HG02943 (cell line): ENCODE data around the gene INAFM1.
"Not testable (repeated sequence)": the region's sequence is repeated elsewhere in the genome, so short reads cannot be mapped to it uniquely, and the experiment has no call there.

Source experiments
- ATAC-seq: cut with Tn5 transposase; IDR thresholded peaks from one replicate; pipeline ENCODE4 v1.9.1; 2021; ENCODE audit warnings: mild to moderate bottlenecking, low read depth, moderate library complexity; ENCODE audit not compliant: unreplicated experiment

The INAFM1 gene

DNA sequence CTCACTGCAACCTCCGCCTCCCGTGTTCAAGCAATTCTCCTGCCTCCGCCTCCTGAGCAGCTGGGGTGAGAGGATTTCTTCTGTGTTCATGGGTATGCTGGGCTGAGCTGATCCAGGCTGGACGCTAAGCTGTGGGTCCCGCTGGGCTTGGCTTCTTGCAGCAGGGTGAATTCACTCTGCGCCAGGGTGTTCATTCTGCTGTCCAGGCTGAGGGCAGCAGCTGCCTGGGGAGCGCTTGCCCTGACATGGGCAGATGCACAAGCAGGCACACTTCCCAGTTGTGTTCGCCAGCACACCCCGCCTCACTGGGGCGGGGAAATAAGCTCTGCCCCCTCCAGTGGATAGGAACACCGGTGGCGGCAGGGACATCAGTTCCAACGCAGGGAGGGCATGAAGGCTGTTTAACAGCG lies 7.3 kb upstream of the INAFM1 start:
- ATAC-seq: no peak

DNA sequence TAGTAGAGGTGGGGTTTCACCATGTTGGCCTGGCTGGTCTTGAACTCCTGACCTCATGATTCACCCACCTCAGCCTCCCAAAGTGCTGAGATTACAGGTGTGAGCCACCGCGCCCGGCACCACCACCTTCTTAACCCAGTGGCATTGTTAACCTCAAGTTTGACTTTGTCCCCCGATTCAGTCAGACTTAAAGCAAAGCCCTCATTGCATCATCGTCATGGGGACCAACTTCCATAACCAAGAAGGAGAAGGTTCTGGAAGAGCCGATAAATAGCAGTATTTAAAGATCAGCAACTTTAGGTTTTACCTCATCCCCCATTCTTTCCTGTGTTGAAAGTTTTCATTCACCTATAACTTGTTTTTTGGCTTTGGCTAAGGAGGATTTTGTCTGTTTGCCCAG lies 6.7 kb upstream of the INAFM1 start:
- no peak for ATAC-seq

DNA sequence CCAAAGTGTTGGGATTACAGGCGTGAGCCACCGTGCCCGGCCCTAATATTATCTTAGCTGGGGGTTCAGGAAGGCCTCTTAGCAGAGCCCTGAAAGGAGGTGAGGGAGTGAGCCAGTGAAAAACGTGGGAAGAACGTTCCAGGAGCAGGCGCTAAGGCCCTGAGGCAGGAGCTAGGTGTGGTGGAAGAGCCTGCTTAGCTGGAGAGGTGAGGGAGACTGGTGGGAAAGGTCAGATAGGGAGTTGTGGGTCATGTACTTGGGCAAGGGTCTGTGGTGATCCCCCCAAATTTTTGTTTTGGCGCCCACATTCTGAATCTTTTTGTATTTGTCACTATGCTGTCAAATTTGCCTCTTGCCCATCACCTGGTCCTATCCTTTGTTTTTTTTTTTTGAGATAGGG lies 5.1 kb upstream of the INAFM1 start:
- no peak for ATAC-seq

DNA sequence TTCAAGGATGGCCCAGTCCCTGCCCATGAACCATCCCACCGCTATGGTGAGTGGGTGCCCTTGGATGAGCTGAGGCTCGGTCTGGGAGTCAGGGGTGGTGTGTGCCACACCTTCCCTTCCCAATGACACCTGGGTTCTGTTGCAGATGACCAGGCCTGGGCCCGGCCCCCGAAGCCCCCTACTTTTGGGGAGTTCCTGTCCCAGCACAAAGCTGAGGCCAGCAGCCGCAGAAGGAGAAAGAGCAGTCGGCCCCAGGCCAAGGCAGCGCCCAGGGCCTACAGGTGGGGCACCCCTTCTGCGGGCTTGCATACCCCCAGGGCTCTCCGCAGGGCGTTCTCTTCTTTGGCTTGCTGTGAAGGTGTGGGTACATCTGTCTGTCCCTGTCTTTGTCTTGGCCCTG lies 4.3 kb upstream of the INAFM1 start:
- no peak for ATAC-seq

DNA sequence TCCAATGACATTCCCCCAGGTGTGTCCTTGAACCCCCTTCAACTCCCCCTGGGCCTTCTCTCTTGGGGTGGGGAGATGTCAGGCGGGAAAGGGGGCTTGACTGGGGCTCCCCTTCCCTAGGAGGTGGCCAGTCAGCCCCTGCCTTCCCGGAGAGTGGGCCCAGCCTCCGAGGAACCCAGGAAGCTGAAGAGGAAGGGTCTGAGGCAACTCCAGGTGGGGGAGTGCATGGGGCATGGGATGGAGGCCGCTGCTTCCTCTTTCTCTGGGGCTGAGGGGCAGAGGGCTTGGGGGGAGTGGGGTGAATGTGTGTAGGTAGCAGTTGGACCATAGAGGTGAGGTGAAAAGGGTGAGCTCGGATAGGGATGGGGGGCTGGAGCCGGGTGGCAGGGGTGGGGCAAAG lies 2.7 kb upstream of the INAFM1 start:
- ATAC-seq: no peak

- no peak for ATAC-seq
These were observed 2.0 kb upstream of the INAFM1 start for GRCh38 chr19:47272448-47273312.

DNA sequence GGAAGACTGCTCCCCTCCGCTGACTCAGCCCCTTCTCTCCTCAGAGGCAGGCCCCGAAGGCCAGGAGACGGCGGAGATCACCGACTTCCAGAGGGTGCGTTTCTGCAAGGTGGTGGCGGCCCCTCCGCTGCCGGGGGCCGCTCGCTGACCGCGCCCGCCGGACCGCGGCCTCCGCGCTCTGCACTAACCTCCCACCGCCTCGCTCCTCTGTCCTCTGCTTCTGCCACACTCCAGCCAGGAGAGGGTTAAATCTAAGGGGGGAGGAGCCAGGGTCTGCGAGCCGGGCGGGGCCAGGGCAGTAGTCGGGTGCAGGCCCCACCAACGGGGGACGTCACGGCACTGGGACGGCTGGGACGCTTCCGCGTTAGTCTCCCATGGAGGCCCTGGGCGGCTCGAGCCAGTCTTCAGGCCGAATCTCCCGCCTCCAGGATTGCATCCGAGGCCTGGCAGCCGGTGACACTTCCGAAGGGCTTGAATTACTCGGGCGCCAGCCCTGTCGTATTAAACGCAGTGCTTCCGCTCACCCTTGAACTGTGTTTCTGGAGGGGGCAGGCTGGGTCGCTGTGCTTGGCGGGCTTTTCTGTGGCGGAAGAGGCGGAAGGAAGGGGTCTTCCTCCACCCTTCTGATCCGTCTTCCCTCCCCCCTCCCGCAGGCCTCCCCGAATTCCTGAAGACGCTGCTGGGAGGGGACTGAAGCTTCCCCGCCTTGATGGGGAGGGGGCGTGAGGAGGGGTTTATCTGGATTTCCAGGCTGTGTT lies 1.2 kb upstream of the INAFM1 start:
- ATAC-seq: peak; percentile 52

DNA sequence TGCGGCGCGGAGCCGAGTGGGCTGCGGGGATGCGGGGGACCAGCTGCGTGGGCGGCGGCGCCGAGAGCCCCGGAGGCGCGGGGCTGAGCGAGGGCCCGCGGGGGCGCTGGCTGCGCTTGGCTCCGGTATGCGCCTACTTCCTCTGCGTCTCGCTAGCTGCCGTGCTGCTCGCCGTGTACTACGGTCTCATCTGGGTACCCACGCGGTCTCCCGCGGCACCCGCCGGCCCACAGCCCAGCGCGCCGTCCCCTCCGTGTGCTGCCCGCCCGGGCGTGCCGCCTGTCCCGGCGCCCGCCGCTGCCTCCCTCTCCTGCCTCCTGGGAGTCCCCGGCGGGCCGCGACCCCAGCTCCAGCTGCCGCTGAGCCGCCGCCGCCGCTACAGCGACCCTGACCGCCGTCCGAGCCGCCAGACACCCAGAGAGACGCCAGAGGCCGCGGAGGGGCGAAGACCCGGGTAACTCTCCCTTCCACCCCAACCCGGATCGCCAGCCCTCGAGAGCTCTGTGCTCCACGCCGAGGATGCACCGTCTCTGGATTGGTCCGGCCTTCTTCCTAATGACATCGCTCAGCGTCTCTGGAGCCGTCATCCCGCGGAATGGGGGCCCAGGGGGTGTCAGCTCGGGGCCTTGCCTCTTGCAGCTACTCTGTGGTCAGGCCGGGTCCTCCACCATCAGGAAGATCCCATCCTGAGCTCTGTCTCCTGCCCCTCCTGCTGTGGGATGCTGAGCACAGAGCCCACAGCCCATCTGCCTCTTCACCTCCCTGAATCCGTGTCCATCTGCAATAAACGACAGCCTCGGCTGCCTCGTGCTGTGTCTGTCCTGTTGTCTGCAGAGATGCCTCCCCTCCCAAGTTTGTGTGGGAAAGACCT lies 441 bp downstream of the INAFM1 start:
- ATAC-seq: peak; percentile 21

DNA sequence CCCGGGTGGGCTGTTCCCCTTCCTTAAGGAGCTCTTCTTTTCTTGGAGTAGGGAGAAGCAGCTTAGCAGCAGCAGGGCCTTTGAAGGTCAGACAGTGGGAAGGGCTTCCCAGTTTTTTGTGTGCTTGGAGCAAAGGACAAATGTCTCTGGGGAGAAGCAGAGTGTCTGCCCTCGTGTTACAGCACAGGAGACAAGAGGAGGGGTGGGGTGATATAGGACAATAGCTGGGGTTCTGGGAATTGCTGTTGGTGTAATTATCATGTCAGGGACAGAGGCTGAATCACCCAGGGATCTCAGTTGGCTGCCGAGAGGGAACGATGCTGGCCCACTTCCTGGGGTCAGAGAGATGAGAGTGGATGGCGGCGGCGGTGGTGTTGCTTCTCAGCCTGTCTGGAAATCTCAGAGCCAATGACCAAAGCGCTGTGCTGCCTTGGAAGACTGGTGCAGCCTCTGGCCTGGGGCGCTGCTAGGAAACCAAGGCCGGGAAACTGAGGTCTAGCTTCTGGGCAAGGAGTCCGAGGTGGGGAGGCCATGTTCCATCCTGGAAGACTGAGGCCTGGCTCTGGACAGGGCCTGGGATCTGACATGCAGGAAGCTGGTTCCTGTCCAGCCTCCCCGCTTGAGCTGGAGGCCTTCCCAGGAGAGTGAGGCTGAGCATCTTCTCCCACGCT lies 1.2 kb downstream of the INAFM1 start:
- ATAC-seq: no peak

GRCh38 chr19:47276513-47276912 lies 1.8 kb downstream of the INAFM1 start:
- not testable (repeated sequence) for ATAC-seq

DNA sequence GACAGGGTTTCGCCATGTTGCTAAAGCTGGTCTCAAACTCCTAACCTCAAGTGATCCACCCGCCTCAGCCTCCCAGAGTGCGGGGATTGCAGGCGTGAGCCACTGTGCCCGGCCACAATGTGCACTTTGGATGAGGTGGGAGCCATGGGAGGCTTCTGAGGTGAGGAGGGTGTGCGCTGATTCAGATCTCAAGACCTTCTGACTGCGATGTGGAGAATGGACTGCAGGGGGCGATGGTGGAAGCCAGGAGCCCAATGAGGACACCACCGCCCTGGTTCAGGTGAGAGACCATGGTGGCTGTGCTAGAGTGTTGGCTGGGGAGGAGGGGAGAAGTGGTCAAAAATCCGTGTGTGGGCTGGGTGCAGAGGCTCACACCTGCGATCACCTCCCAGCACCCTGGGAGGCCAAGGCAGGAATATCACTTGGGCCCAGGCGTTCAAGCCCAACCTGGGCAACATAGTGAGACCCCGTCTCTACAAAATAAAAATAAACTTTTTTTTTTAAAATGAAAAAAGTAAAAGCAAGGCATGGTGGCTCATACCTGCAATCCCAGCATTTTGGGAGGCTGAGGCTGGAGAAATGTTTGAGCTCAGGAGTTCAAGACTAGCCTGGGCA lies 5.6 kb downstream of the INAFM1 start:
- no peak for ATAC-seq

GRCh38 chr19:47283405-47284059 lies 8.8 kb downstream of the INAFM1 start:
- ATAC-seq: no peak

GRCh38 chr19:47284324-47284899 lies 9.7 kb downstream of the INAFM1 start:
- no peak for ATAC-seq

- no peak for ATAC-seq
These were observed 21.4 kb downstream of the INAFM1 start for GRCh38 chr19:47296036-47296435.

- not testable (repeated sequence) for ATAC-seq
These were observed 26.2 kb downstream of the INAFM1 start for GRCh38 chr19:47300867-47301266.

DNA sequence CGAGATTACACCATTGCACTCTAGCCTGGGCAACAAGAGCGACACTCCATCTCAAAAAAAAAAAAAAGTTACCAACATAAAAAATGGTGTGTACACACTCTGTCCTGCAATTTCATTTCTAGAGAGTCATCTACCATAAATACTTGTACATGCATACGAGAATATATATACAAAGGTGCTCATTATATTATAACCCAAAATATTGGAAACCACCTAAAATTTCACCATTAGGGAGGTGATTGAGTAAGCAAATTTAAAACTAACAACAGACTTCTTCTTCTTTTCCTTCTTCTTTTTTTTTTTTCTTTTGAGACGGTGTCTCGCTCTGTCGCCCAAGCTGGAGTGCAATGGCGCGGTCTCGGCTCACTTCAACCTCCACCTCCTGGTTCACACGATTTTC lies 27.6 kb downstream of the INAFM1 start:
- ATAC-seq: no peak

GRCh38 chr19:47303966-47304365 lies 29.3 kb downstream of the INAFM1 start:
- ATAC-seq: no peak

DNA sequence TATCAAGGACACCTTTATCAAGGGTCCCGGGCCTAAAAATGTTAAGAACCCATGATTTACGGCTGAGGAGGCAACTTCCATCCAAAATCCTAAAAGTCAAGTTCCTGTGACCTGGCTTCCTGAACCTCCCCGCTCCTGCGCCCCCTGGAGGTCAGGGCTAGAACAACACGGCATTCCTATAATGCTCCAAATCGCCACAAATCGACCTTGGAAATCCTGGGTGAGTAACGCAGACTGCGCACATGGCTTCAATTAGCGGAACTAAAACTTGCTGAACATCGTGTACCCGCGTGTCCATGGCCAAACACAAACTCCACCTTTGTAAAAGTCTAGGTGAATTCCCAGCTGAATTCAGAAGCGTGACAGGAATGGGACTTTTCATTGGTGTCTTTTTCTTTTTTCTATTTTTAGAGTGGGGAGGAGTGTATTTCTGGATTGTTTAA lies 30.6 kb downstream of the INAFM1 start:
- no peak for ATAC-seq

DNA sequence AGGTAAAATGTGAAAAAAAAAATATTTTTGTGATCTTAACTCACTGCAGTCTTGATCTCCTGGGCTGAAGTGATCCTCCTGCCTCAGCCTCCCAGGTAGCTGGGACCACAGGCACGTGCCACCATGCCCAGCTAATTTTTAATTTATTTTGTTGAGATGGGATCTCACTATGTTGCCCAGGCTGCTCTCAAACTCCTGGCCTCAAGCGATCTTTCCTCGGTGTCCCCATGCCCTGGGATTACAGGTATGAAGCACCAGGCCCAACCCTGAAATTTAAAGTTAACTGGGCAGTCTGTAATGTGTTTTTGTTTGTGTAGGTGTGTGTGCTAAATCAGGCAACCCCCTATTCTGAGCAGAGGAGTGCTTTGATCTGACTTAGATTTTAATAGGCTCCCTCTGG lies 31.6 kb downstream of the INAFM1 start:
- ATAC-seq: no peak
